IMR-90 (cell line): Measurements from ENCODE around the gene IFNAR2. TPM values are rescaled to one million over a fixed set of nuclear protein-coding genes. Genes with fewer than 3 reads are reported as not detected.

Experiments
- ATAC-seq: fragments of 200-7000 bp; cut with Tn5 transposase; 2 replicates; pipeline ENCODE4 v1.9.1; 2020; ENCODE audit warnings: low read depth, mild to moderate bottlenecking, moderate library complexity
- BruUV-seq: library from RNA; stranded (reverse); fragments of 400-500 nt; replicated peaks from 2 replicates; lab custom pipeline; 2021; lab: Mats Ljungman, UMichigan
- CTCF ChIA-PET: fragments of 300-600 bp; formaldehyde crosslinking; extraction: SDS; loops from one replicate; lab custom pipeline; 2021; ENCODE audit warnings: antibody characterized with exemption; lab: Yijun Ruan, JAX
- POLR2A ChIA-PET: fragments of 300-600 bp; sonication (Branson Sonifier 250); formaldehyde crosslinking; loops from one replicate; lab custom pipeline; 2022; ENCODE audit warnings: antibody characterized with exemption; ENCODE audit not compliant: unreplicated experiment; lab: Charles Lee
- DNase-seq: peaks from one replicate; pipeline ENCODE4 v3.0.0; 2013
- H2AFZ ChIP-seq: replicated peaks from 2 replicates; pipeline ENCODE3; 2013; ENCODE audit warnings: low read length, mild to moderate bottlenecking; ENCODE audit not compliant: poor library complexity
- H2AK5ac ChIP-seq: 2 replicates; pipeline ENCODE4 v1.6.1; 2013; ENCODE audit warnings: low read depth, low read length, inconsistent platforms
- H2AK9ac ChIP-seq: replicated peaks from 2 replicates; pipeline ENCODE3; 2013; ENCODE audit warnings: mild to moderate bottlenecking, low read depth, low read length, moderate library complexity; ENCODE audit not compliant: poor library complexity
- H2BK120ac ChIP-seq: 2 replicates; pipeline ENCODE4 v1.6.1; 2013; ENCODE audit warnings: low read depth, low read length, inconsistent platforms
- H2BK15ac ChIP-seq: 3 replicates; pipeline ENCODE4 v1.6.1; 2013; ENCODE audit warnings: low read depth, low read length, inconsistent platforms
- H2BK20ac ChIP-seq: 2 replicates; pipeline ENCODE4 v1.6.1; 2013; ENCODE audit warnings: low read depth, mild to moderate bottlenecking, inconsistent platforms, low read length, moderate library complexity
- H2BK5ac ChIP-seq: 2 replicates; pipeline ENCODE4 v1.6.1; 2013; ENCODE audit warnings: mild to moderate bottlenecking, low read depth, low read length, inconsistent platforms; ENCODE audit not compliant: poor library complexity, severe bottlenecking
- H3K14ac ChIP-seq: replicated peaks from 2 replicates; pipeline ENCODE4 v1.6.1; 2013; ENCODE audit warnings: low read depth, low read length, inconsistent platforms
- H3K18ac ChIP-seq: 2 replicates; pipeline ENCODE4 v1.6.1; 2013; ENCODE audit warnings: low read depth, low read length, control low read depth
- H3K23ac ChIP-seq: 2 replicates; pipeline ENCODE4 v1.6.1; 2013; ENCODE audit warnings: low read depth, low read length, inconsistent platforms
- H3K27ac ChIP-seq: 2 replicates; pipeline ENCODE4 v1.5.1; 2013; ENCODE audit warnings: mild to moderate bottlenecking, control low read depth, low read length; ENCODE audit not compliant: insufficient read depth
- H3K27me3 ChIP-seq: 2 replicates; pipeline ENCODE4 v1.6.1; 2013; ENCODE audit warnings: low read length; ENCODE audit not compliant: control insufficient read depth, insufficient read depth
- H3K36me3 ChIP-seq: 2 replicates; pipeline ENCODE4 v1.6.1; 2013; ENCODE audit warnings: low read length, mixed read lengths; ENCODE audit not compliant: control insufficient read depth, insufficient read depth
- H3K4ac ChIP-seq: 2 replicates; pipeline ENCODE4 v1.6.1; 2013; ENCODE audit warnings: low read depth, low read length, inconsistent platforms
- H3K4me1 ChIP-seq: 2 replicates; pipeline ENCODE4 v1.6.1; 2013; ENCODE audit warnings: low read length, mixed read lengths; ENCODE audit not compliant: control insufficient read depth, insufficient read depth
- H3K4me2 ChIP-seq: 2 replicates; pipeline ENCODE4 v1.6.1; 2013; ENCODE audit warnings: low read depth, mild to moderate bottlenecking, control low read depth, low read length, moderate library complexity
- H3K4me3 ChIP-seq: 2 replicates; pipeline ENCODE4 v1.5.1; 2013; ENCODE audit warnings: low read depth, mild to moderate bottlenecking, control low read depth, low read length, moderate library complexity; ENCODE audit not compliant: insufficient read depth
- H3K56ac ChIP-seq: 2 replicates; pipeline ENCODE4 v1.6.1; 2013; ENCODE audit warnings: low read length, inconsistent platforms; ENCODE audit not compliant: insufficient read depth; ENCODE audit errors: extremely low read depth
- H3K79me1 ChIP-seq, 2 experiments: 2 replicates each; pipeline ENCODE4 v1.6.1; 2013; ENCODE audit warnings: low read length in 2 of 2, inconsistent platforms in 1 of 2, low read depth in 1 of 2
- H3K9ac ChIP-seq: 2 replicates; pipeline ENCODE4 v1.6.1; 2013; ENCODE audit warnings: low read depth, low read length, control low read depth
- H3K9me1 ChIP-seq: 2 replicates; pipeline ENCODE4 v1.6.1; 2013; ENCODE audit warnings: low read length, inconsistent platforms; ENCODE audit not compliant: insufficient read depth
- H3K9me3 ChIP-seq: 2 replicates; pipeline ENCODE4 v1.6.1; 2013; ENCODE audit warnings: low read length; ENCODE audit not compliant: control insufficient read depth, insufficient read depth
- H4K20me1 ChIP-seq: 2 replicates; pipeline ENCODE4 v1.6.1; 2013; ENCODE audit warnings: low read length, inconsistent platforms; ENCODE audit not compliant: insufficient read depth
- H4K5ac ChIP-seq: 2 replicates; pipeline ENCODE4 v1.6.1; 2013; ENCODE audit warnings: mild to moderate bottlenecking, low read depth, low read length, control low read depth
- H4K8ac ChIP-seq, 2 experiments: 2 replicates each; pipeline ENCODE4 v1.6.1; 2013; ENCODE audit warnings: low read depth in 2 of 2, low read length in 2 of 2, control low read depth in 1 of 2, inconsistent platforms in 1 of 2
- H4K91ac ChIP-seq: 2 replicates; pipeline ENCODE4 v1.6.1; 2013; ENCODE audit warnings: low read depth, low read length, inconsistent platforms; ENCODE audit not compliant: insufficient read depth
- BHLHE40 ChIP-seq: fragments of 150-350 bp; IDR thresholded peaks from 2 replicates; pipeline ENCODE4 v1.6.1; 2016; ENCODE audit warnings: mild to moderate bottlenecking, low read depth, low read length
- CEBPB ChIP-seq: IDR thresholded peaks from 2 replicates; pipeline ENCODE4 v1.6.1; 2012; ENCODE audit warnings: low read depth, low read length, improper control_type of control experiment
- CHD1 ChIP-seq: IDR thresholded peaks from 2 replicates; pipeline ENCODE4 v1.6.1; 2012; ENCODE audit warnings: low read depth, low read length, improper control_type of control experiment
- FOS ChIP-seq: fragments of 150-350 bp; IDR thresholded peaks from 2 replicates; pipeline ENCODE4 v1.6.1; 2016; ENCODE audit warnings: low read depth, low read length
- MAFK ChIP-seq: IDR thresholded peaks from 2 replicates; pipeline ENCODE4 v1.6.1; 2012; ENCODE audit warnings: low read depth, low read length, improper control_type of control experiment
- MAZ ChIP-seq: IDR thresholded peaks from 2 replicates; pipeline ENCODE4 v1.6.1; 2012; ENCODE audit warnings: low read depth, mild to moderate bottlenecking, low read length, improper control_type of control experiment, moderate library complexity, borderline replicate concordance
- MXI1 ChIP-seq: IDR thresholded peaks from 2 replicates; pipeline ENCODE4 v1.6.1; 2012; ENCODE audit warnings: low read depth, mild to moderate bottlenecking, low read length, moderate library complexity, borderline replicate concordance
- NFE2L2 ChIP-seq: fragments of 150-350 bp; IDR thresholded peaks from 2 replicates; pipeline ENCODE4 v1.6.1; 2016; ENCODE audit warnings: low read depth, mild to moderate bottlenecking, low read length
- POLR2A ChIP-seq: IDR thresholded peaks from 2 replicates; pipeline ENCODE4 v1.6.1; 2012; ENCODE audit warnings: mild to moderate bottlenecking, low read depth, low read length
- RAD21 ChIP-seq: IDR thresholded peaks from 2 replicates; pipeline ENCODE4 v1.6.1; 2012; ENCODE audit warnings: low read length, improper control_type of control experiment
- RCOR1 ChIP-seq: IDR thresholded peaks from 2 replicates; pipeline ENCODE4 v1.6.1; 2012; ENCODE audit warnings: mild to moderate bottlenecking, low read length, improper control_type of control experiment; ENCODE audit not compliant: insufficient replicate concordance
- RFX5 ChIP-seq: IDR thresholded peaks from 2 replicates; pipeline ENCODE4 v1.8.0; 2012; ENCODE audit warnings: low read depth, mild to moderate bottlenecking, low read length, moderate library complexity
- SMC3 ChIP-seq: fragments of 150-350 bp; IDR thresholded peaks from 2 replicates; pipeline ENCODE4 v1.6.1; 2016; ENCODE audit warnings: low read depth, mild to moderate bottlenecking, antibody characterized with exemption, low read length, moderate library complexity
- WGBS, 2 experiments: methylation state at CpG; one replicate each; pipeline versions ENCODE4 v1.1.5 to v1.1.7; 2013; ENCODE audit warnings: missing lambda C conversion rate in 2 of 2; ENCODE audit not compliant: insufficient read length in 1 of 2; ENCODE audit errors: extremely low coverage in 2 of 2; 5-methylcytosine and 5-hydroxymethylcytosine counted together
- dilution Hi-C: fragments of 300-500 bp; cut with HindIII; formaldehyde crosslinking; loops from one replicate; pipeline ENCODE4 v1.14.3; 2018; ENCODE audit warnings: low sequenced_read_pairs; ENCODE audit not compliant: unreplicated experiment
- in situ Hi-C: fragments of 300-500 bp; cut with MboI; formaldehyde crosslinking; loops from 3 replicates; pipeline ENCODE4 v1.14.3; 2019; ENCODE audit warnings: low sequenced_read_pairs, inconsistent platforms, mixed read lengths
- intact Hi-C: fragments of 100-400 bp; cut with micrococcal nuclease; formaldehyde crosslinking; loops from 2 replicates; pipeline ENCODE4 v1.10.0; 2022
- polyA plus RNA-seq, 3 experiments: library from polyadenylated mRNA; depleted of rRNA; stranded (reverse); fragments of >200 nt; gene quantifications; 2 replicates each; pipeline ENCODE4 v1.2.3, GENCODE V29; 2012; ENCODE audit warnings: low replicate concordance in 1 of 3
- total RNA-seq: library from RNA; depleted of rRNA; stranded (reverse); fragments of >200 nt; gene quantifications from 2 replicates; pipeline ENCODE4 v1.2.3, GENCODE V29; 2012
- TF ChIP-seq, protein P1 (sequence below): conservative IDR thresholded peaks from 2 replicates; pipeline ENCODE4 v1.5.1; 2012; ENCODE audit warnings: mild to moderate bottlenecking, low read depth, low read length, improper control_type of control experiment
- TF ChIP-seq, protein P2 (sequence below): fragments of 150-350 bp; IDR thresholded peaks from 2 replicates; pipeline ENCODE4 v1.6.1; 2017; ENCODE audit warnings: mild to moderate bottlenecking, antibody characterized with exemption, low read length, low read depth
- TF ChIP-seq, protein P3 (sequence below): fragments of 150-350 bp; IDR thresholded peaks from 2 replicates; pipeline ENCODE4 v1.6.1; 2016; ENCODE audit warnings: low read depth, mild to moderate bottlenecking, low read length, moderate library complexity, borderline replicate concordance

IFNAR2 gene
- total and polyA plus RNA-seq, 2 of the 4 experiments (the other 2 are of a cell fraction) = 6.3 to 13.9 TPM

DNA sequence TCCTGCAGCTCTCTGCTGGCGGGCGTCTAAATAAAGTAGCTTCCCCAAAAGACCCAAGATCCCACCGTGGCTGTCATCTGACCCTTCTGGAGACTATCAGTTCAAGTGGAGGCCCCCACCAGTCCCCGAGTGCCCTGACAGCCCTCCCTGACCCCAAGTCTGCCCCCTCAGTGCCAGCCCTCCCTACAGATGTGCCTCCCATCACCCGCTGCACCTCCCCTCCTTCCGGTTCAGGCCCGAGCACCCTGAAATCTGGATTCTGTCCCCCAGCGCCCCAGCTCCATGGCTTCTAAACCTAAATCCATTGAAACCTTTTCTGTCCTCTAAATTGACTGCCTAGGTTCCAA lies 37.0 kb downstream of the IFNAR2 start:
- TF ChIP-seq NFE2L2 (no peak), MAFK (no peak), BHLHE40 (no peak), MAZ (no peak), RAD21 (no peak), FOS (no peak), RCOR1 (no peak), RFX5 (no peak), POLR2A (no peak), CHD1 (no peak), SMC3 (no peak), CEBPB (no peak), MXI1 (no peak)
- TF ChIP-seq, protein P1, sequence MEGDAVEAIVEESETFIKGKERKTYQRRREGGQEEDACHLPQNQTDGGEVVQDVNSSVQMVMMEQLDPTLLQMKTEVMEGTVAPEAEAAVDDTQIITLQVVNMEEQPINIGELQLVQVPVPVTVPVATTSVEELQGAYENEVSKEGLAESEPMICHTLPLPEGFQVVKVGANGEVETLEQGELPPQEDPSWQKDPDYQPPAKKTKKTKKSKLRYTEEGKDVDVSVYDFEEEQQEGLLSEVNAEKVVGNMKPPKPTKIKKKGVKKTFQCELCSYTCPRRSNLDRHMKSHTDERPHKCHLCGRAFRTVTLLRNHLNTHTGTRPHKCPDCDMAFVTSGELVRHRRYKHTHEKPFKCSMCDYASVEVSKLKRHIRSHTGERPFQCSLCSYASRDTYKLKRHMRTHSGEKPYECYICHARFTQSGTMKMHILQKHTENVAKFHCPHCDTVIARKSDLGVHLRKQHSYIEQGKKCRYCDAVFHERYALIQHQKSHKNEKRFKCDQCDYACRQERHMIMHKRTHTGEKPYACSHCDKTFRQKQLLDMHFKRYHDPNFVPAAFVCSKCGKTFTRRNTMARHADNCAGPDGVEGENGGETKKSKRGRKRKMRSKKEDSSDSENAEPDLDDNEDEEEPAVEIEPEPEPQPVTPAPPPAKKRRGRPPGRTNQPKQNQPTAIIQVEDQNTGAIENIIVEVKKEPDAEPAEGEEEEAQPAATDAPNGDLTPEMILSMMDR = no peak
- TF ChIP-seq, protein P2, sequence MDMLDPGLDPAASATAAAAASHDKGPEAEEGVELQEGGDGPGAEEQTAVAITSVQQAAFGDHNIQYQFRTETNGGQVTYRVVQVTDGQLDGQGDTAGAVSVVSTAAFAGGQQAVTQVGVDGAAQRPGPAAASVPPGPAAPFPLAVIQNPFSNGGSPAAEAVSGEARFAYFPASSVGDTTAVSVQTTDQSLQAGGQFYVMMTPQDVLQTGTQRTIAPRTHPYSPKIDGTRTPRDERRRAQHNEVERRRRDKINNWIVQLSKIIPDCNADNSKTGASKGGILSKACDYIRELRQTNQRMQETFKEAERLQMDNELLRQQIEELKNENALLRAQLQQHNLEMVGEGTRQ = no peak
- TF ChIP-seq, protein P3, sequence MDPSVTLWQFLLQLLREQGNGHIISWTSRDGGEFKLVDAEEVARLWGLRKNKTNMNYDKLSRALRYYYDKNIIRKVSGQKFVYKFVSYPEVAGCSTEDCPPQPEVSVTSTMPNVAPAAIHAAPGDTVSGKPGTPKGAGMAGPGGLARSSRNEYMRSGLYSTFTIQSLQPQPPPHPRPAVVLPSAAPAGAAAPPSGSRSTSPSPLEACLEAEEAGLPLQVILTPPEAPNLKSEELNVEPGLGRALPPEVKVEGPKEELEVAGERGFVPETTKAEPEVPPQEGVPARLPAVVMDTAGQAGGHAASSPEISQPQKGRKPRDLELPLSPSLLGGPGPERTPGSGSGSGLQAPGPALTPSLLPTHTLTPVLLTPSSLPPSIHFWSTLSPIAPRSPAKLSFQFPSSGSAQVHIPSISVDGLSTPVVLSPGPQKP = no peak
- peak overlapping the region; percentile 36; the same call in 1 of the 2 replicates for H3K4ac ChIP-seq
- H4K8ac ChIP-seq = peak overlapping the region; percentile 34 to 78; a peak in 1 of 4 replicates
- in situ Hi-C loops (no loop called here), dilution Hi-C loops (no loop called here), intact Hi-C loops (no loop called here)
- POLR2A ChIA-PET = interaction anchor here (0.6 kb wide), 1 partner anchor 12 kb away, joined by 4 read pairs; no protein-coding TSS in a partner anchor
- H4K5ac ChIP-seq = no peak overlapping the region
- H3K9ac ChIP-seq = peak overlapping the region; percentile 69
- no peaks in the 10 kb centered on the region for H3K27me3 ChIP-seq
- peak overlapping the region; percentile 86 for H3K27ac ChIP-seq
- ATAC-seq (no peak), DNase-seq (no peak)
- peak overlapping the region; percentile 66 for H2BK5ac ChIP-seq
- H2BK20ac ChIP-seq = no peak overlapping the region
- H2AFZ ChIP-seq = peak overlapping the region; percentile 96
- H4K91ac ChIP-seq = peak overlapping the region; percentile 45; the same call in 1 of the 2 replicates
- no peaks in the 10 kb centered on the region for H4K20me1 ChIP-seq
- peaks cover 24 to 32% of the 10 kb centered on the region in 2 experiments for H3K79me1 ChIP-seq
- H3K9me3 ChIP-seq = no peaks in the 10 kb centered on the region
- H3K4me1 ChIP-seq = peaks cover 2% of the 10 kb centered on the region
- CTCF ChIA-PET = no interaction called here
- peak overlapping the region; percentile 50; the same call in 1 of the 2 replicates for H3K14ac ChIP-seq
- H3K18ac ChIP-seq = no peak overlapping the region
- 23% methylated on average over 7 of the region's 8 CpGs; no CpG with 5 or more reads in 1 of the 2 experiments for WGBS, 2 experiments
- no peak overlapping the region for H2BK15ac ChIP-seq
- peaks cover 14% of the 10 kb centered on the region for H3K9me1 ChIP-seq
- peak overlapping the region; percentile 26; the same call in 1 of the 2 replicates for H3K56ac ChIP-seq
- peak overlapping the region; percentile 90 for H3K4me2 ChIP-seq
- H2BK120ac ChIP-seq = no peak overlapping the region; the same call in 1 of the 2 replicates
- H3K4me3 ChIP-seq = peak overlapping the region; percentile 89
- no TSS peak for BruUV-seq
- H3K23ac ChIP-seq = peak overlapping the region; percentile 32; the same call in 1 of the 2 replicates
- peak overlapping the region; percentile 7 for H2AK5ac ChIP-seq
- H2AK9ac ChIP-seq = peak overlapping the region; percentile 6
- peaks cover 12% of the 10 kb centered on the region for H3K36me3 ChIP-seq
